ENCODE data around the gene PROZ. TPM values are rescaled to one million over a fixed set of nuclear protein-coding genes. Genes with fewer than 3 reads are reported as not detected.

Gene PROZ
- total RNA-seq = not detected in 2 replicates

DNA sequence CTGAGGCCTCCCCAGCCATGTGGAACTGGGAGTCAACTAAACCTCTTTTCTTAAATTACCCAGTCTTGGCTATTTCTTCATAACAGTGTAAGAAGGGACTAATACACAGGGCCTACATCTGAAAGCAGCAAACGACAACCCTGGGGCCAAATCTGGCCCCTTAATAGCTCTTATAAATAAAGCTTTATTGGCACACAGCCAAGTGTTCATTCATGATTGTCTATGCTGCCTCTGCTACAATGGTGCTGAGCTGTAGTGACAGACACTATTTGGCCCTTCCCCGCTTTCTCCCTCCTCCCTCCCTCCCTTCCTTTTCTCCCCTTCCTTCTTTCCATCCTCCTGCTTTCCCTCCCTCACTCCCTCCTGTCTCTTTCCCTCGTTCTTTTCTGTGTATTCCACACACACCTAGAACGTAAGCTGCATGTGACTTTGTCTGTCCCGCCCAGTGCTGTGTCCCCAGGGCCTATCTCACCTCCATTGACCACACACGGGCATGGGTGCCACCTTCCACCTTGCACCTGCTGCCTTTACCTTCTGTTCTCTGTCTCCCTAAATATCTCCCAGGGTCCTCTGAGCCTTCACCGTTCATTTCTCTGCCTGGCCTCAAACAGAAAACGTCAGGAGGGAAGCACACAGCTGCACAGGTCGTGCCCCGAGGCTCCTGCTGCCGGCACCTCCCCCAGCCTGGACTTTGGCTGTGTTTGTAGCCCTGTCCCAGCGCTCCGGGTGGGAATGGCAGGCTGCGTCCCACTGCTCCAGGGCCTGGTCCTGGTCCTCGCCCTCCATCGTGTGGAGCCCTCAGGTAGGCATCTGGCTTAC lies at the start of gene PROZ:
PROZ (plus strand) TSS at position 720 of the 819 bp plus-strand sequence; CDS start at position 733, 13 bp downstream.

GRCh38 chr13:113122550-113123225 lies 35.8 kb upstream of the PROZ start, which contains the start of gene F10:
TSS of gene F10 (plus strand) at chr13:113122799. CDS start at chr13:113122856, 57 bp downstream.

DNA sequence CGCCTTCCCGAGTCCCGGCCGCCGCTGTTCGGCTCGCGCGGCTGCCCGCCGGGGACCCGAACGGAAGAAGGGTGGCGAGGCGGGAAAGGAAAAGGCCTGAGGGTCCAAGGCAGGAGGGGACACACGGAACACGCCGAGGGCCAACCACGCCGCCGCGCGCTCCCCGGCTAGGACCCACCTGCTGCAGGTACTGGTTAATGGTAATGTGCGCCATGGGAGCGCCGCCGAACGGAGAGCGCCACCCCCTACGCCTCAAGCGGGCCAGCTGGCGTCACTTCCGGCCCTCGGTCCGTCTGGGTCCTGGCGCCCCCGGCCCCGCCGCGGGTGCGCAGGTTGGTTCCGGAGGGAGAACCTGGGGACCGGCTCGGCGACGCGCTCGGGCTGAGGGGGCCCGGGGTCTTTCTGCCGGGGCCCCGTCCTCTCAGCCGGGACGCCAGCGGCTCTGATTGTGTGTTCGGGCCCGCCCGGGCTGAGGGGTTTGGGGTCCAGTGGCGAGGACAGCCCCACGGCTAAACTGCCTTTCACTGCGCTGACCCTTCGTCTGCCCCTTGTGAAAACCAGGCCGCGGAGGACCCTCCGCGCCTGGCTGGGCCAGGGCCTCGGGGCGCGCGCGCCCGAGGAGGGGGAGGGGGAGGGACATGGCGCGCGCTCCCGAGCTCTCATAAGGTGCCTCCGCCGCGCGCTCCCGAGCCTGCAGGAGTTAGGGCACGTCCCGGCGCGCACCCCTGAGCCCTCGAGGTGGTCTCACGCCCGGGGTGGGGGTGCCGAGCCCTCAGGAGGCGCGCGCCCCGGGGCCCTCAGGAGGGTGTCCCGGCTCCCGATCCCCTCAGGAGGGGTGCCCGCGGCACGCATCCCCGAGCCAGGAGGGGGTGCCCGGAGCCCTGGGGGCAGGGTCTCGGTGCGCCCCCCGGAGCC lies 50.2 kb downstream of the PROZ start, which contains the start of gene PCID2:
PCID2 (minus strand) TSS at position 249 of the 915 bp plus-strand sequence; CDS start at position 214, 35 bp downstream.

DNA sequence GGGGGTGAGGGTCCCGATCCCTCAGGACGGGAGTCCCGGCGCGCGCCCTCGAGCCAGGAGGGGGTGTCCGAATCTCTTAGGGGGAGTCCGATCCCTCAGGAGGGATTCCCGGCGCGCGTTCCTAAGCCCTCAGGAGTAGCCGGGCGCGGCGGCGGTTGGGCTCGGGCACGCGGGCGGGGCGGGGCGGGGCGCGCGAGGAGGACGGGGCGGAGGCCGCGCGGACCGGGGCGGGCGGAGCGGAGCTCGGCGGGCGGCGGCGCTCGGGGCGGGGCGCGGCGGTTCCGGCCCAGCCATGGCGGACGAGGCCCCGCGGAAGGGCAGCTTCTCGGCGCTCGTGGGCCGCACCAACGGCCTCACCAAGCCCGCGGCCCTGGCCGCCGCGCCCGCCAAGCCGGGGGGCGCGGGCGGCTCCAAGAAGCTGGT lies 50.9 kb downstream of the PROZ start, which contains the start of gene CUL4A:
CUL4A (plus strand) TSS at position 278 of the 423 bp plus-strand sequence; CDS start at position 293, 15 bp downstream.

Small RNAs within 50 kb of the gene (small RNA-seq; reads per million reads assigned to genes)
- not detected for gene AL137002.1

Other genes starting within 250 kb of the PROZ start
- gene MCF2L, start 189.4 kb upstream of the PROZ start, total RNA-seq = under 0.01 and 0.98 TPM in 2 replicates
- not detected in 2 replicates for gene F7, start 52.9 kb upstream of the PROZ start, total RNA-seq
- gene F10, start 35.8 kb upstream of the PROZ start, total RNA-seq = not detected in 2 replicates
- 48.0 and 48.6 TPM in 2 replicates for gene PCID2, start 50.0 kb downstream of the PROZ start, total RNA-seq
- gene CUL4A, start 51.0 kb downstream of the PROZ start, total RNA-seq = 122 and 130 TPM in 2 replicates
- gene LAMP1, start 138.6 kb downstream of the PROZ start, total RNA-seq = 171 and 198 TPM in 2 replicates
- not detected in 2 replicates for gene GRTP1, start 205.5 kb downstream of the PROZ start, total RNA-seq